Amniotic epithelial cell (primary cell): ENCODE results near the gene VAV2.
A peak's percentile ranks its signal among the peaks of the same experiment; 100 is the strongest.

Experiments
- DNase-seq: peaks from one replicate; pipeline ENCODE4 v3.0.0-alpha.2; 2010; ENCODE audit warnings: low read depth

Gene VAV2

GRCh38 chr9:133739408-133740280, 252.5 kb downstream of the VAV2 start:
- DNase-seq: no peak

GRCh38 chr9:133738640-133739225, 253.4 kb downstream of the VAV2 start:
- no peak for DNase-seq

DNA sequence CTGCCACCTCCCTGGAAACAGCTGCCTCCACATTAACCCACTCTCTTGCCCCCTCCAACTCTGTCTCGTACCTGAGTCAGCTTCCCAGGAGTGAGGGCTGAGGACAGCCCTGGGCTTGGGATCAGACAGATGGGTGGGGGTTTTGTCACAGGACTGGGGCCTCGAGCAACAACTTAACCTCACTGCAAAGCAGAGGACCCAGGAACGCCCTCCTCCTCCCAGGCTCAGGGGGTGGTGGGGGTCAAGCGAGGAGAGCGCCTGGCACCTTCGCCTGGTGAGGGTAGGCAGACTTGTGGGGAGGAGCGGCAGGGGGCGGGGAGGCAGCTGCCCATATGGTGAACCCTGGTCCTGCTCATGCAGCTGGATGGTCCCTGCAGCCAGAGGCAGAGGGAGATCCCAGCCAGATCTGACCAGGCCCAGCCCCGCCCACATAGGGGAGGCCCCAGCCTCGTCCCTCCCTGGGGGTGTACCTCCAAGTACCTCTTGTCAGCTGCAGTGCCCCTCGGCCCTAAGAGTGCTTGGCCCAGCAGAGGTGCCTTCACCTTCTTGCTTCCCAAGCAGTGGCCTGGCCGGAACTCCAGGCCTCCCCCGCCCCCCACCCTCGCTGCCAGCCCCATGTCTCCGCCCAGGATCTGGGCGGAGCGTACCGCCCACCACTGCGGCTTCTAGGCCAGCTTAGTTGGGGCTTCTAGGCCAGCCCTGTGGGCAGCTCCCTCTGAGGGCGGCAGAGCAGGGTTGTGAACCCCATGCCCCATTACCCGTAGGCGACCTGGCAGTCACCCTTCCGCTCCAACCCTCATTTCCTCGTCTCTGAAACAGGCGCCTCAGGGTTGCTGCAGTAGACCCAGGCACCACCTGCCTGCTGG, 254.1 kb downstream of the VAV2 start, which contains the start of gene SARDH:
TSS of gene SARDH (minus strand) at position 579 of the 866 bp plus-strand sequence. CDS start 4,179 bp downstream, outside the sequence.
- peak; percentile 44 for DNase-seq

DNA sequence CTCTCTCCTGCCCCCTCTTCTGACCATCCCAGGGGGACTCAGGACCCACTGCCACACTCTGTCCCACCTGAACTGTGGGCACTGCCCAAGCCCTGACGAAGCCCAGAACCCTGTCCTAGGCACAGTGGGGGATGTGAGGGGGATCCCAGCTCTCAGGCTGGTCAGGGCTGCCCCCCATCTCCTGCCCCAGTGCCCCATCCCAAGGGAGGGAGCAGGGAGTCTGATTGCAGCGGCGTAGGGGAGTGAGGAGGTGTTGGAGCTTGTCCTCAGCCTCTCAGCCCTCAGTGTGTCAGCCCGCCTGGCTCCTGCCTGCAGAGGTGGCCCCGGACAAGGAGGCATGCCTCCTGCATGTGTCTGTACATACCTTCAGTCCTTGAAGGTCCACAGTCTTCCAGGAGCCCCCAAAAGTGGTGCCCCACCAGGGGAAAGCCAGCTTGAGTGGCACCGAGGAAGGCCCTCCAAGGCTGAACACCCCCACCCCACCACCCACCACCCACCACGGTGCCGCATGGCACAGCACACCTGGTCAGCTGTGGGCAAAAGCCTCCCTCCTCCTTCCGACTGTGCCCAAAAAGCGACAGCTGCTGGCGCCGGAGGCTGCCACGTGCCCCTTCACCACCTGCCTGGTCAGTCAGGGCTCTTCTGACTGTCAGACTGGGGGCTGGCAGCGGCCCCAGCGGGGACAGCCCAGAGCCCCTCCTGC, 254.9 kb downstream of the VAV2 start:
- DNase-seq: no peak

- DNase-seq: no peak
Measured at GRCh38 chr9:133735931-133736330, 256.2 kb downstream of the VAV2 start.

DNA sequence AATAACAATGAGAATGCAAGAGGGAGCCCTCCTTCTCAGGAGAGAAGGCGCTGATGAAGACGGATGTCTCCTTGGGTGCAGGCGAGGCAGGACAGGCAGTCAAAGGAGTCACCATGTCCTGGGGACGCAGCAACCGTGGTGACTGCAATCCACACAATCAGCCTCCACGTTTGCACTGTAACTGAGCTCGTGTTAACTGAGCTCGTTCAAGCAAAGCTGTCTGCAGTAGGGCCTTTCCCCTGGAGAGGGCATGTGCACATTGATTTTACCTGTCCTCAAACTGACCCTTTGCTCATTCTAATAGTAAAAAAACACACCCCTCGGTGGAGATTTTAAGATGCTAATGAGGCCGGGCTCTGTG, 256.7 kb downstream of the VAV2 start:
- DNase-seq: no peak

- no peak for DNase-seq
Measured at GRCh38 chr9:133734590-133735414, 257.3 kb downstream of the VAV2 start.

DNA sequence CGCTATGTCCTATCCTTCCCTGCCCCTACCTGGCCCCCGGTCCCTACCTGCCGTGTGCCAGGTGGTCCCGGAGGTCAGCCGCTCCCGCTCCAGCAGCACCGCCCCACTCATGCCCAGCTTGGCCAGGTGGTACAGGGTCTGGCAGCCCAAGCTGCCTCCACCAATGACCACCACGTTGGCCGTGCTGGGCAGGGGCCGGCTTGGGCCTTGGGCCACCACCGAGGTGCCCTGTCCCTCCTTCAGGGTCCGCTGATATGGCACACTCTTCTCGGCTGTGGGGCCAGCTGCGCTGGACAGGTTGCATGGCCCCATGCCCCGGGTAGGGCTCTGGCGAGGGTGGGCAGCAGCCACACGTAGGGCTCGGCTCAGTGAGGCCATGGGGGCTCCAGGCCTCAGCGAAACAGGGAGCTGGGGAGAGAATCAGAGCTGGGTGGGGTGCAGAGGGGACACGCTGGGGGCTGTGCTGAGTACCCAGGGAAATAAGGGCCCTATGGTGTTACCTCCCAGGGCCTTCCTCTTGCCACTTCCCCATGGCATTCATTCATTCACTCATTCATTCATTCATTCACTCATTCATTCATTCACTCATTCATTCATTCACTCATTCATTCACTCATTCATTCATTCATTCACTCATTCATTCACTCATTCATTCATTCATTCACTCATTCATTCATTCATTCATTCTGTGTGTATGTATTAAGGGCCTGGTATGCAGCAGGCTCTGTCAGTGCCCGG, 258.2 kb downstream of the VAV2 start:
- no peak for DNase-seq

DNA sequence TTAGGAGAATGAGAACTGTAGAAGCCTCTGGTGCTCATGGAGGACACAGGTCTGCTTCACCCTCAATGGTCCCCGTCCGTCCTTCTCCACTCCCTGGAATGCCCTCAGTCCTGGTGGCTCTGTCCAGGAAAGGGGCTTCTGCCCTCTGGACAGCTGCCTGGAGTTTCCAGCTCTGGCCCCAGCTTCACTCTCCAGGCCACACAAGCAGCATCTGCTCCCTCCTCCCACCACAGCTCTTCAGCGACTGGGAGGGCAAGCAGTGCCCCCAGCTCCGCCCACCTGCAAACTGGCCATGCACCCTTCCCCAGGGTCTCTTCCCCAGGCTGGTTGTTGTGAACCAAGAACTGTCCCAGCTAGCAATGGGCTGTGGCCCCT, 258.7 kb downstream of the VAV2 start:
- no peak for DNase-seq

DNA sequence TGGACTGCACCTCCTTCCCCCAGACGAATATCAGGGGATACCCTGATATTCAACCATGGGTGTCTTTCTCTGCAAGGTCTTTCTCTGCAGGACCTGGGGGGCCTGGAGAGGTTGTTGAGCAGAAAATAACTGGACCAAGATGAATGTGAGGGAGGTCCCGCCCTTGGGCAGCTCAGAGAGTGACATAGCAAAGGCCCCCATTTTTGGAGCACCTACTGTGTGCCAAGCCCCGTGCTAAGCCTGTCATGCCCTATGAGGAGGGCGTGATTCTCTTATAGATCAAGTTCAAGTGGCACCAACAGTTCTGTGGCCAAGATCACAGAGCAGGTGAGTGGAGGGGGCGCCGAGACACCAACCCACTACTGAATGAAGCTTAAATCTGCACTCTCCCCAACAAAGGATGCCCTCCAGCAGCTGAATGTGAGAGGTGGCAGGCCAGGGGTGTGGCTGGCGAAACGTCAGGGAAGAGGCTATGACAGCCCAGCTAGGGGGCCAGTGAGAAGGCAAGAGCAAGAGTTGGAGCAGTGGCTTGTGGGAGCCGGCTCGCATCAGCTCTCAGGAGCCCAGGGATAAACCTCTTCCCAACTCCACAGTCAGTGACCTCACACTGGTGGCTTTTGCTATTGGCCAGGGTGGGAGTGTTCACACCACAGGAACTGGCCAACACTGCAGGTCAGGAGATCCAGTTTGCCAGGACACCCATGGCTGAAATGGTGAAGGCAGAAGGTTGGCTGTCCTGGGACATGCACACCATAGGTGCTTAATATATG, 259.3 kb downstream of the VAV2 start:
- no peak for DNase-seq

- DNase-seq: peak; percentile 67
Measured at GRCh38 chr9:133731876-133732638, 260.1 kb downstream of the VAV2 start.

- DNase-seq: no peak
Measured at GRCh38 chr9:133730994-133731715, 261.0 kb downstream of the VAV2 start.

DNA sequence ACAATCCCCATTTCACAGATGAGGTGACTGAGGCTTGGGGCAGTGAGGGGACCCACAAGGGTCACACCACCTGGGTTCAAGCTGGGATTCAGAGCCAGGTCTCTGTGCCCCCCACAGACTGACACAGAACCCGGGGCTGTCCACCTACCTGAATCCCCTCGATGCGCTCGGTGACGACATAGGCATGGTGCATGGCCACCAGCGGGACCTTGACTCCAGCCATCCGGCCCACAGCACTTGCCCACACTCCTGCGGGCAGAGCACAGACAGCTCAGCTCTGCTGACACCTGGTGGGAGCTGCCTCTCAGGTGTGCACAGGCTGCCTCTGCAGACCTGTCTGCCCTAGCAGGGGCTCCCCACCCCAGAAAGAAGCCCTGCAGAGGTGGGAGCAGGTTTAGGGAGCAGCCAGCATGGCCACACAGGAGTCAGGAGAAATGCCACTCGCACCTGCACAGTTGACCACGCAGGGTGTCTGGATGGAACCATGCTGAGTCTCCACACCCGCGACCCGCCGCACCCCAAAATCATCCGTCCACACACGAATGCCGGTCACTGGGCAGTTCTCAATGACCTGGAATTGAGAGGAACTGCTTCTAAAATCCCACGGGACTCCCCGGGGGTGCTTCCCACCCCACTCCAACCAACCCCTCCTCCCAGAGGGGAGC, 262.4 kb downstream of the VAV2 start:
- no peak for DNase-seq

DNA sequence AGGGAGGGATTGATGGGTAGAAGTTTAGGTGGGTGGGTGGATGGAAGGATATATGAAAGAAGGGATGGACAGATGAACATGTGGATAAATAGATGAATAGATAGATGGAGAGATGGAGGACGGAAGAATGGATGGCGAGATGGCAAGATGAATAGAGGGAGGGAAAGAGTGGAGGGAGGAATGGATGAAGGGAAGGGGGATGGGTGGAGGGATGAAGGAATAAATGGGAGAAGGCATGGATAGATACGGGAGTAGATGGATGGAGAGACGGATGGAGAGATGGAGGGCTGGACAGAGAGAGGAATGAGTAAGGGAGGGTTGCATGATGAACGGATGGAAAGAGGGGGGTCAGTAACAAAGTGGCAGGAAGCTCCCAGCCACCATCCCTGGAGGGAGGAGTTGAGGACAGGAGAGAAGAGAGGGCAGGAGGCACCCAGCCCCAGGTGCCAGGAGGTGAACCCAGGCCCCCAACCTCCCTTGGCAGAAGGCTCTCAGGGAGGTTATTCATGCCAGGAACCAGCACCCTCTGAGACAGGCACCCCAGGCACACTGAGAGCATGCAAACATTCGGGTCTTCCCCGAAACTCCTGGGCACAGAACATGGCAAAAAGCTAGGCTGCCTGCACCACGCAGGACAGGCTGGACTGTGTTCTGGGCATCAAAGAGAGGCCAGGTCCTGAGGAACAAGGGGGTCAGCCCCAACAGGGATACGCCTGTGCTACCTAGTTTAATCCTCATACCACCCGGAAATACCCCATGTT, 263.1 kb downstream of the VAV2 start:
- no peak for DNase-seq

- DNase-seq: no peak
Measured at GRCh38 chr9:133727876-133728441, 264.2 kb downstream of the VAV2 start.

DNA sequence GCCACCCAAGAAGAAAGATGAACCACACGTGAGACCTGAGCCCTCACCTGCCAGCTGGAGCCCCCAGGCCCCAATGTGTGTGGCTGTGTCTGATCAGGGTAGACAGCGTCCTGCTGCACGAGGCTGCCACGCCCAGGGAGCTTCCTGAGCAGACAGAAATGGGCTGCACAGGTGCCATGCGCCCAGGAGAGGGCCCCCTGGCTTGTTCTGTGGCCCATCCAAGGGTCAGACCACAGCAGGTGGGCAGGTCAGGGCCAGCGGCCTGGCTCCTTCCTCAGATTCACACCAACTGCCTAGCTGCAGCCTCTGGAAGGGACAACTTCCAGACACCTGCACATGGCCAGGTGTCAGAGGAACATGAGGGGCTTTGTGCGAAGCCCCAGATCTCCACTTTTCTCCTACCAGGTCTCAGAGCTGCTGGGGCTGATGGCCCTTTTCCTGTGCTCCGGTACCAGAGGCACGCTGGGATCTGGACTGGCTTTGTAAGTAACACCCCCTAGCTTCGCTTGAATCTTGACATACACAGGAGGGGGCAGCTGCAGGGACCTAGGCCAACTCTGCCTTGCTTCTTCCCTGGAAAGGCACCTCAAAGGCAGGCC, 264.7 kb downstream of the VAV2 start:
- no peak for DNase-seq
